ENCODE measurements around the gene CCDC40.
"Not testable (repeated sequence)": the region's sequence is repeated elsewhere in the genome, so short reads cannot be mapped to it uniquely, and the experiment has no call there.

CCDC40 gene

DNA sequence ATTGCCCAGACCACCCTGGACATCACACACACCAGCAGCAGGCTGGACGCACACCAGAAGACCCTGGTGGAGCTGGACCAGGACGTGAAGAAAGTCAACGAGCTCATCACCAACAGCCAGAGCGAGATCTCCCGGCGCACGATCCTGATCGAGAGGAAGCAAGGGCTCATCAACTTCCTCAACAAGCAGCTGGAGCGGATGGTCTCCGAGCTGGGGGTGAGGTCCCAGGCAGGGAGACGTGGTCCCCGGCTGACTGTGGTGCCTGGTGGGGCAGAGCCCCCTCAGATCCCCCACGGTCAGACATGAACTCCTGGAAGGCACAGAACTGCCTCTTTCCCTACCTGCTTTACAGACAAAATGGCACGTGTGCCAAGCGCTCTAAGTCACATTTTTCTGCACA is 48.3 kb downstream of the CCDC40 start:
- no peak for DNase-seq (ENCODE audit: low spot score)

DNA sequence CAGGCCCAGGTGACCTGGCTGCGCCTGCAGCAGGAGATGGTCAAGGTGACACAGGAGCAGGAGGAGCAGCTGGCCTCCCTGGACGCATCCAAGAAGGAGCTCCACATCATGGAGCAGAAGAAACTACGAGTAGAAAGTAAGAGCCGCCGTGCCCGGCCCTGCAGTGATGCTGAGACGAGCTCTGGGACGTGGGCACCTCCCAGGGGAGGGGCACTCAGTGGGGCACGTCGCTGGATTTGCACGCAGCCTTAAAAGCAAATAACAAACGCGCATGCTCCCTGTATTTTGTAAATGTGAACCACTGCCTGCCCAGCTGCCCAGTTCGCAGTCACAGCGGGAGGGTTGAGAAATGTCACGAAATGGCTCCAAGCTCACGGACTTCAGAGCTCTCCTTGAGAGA is 49.6 kb downstream of the CCDC40 start:
- no peak for DNase-seq (ENCODE audit: low spot score)

GRCh38 chr17:80086616-80087015 is 50.2 kb downstream of the CCDC40 start:
- no peak for DNase-seq (ENCODE audit: low spot score)

- DNase-seq (ENCODE audit: low spot score) = no peak
Observed at GRCh38 chr17:80087346-80088265, 51.2 kb downstream of the CCDC40 start.

GRCh38 chr17:80089762-80090161 is 53.3 kb downstream of the CCDC40 start:
- DNase-seq (ENCODE audit: low spot score) = no peak

- not testable (repeated sequence) for DNase-seq (ENCODE audit: low spot score)
Observed at GRCh38 chr17:80090164-80090563, 53.7 kb downstream of the CCDC40 start.

DNA sequence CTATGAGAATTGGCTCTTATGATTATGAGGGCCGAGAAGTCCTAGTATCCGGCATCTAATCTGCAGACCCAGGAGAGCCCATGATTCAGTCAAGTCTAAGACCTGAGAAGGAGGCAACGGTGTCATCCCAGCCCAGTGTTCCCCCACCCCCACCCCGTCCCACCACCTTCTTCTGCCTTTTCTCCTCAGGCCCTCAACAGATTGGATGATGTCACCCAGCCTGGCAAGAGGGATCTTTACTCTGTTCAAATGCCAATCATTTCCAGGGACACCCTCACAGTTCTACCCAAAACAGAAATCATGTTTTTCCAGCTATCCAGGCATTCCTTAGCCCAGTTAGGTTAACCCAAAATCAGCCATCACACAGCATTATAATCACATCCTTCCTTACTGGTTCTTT is 54.9 kb downstream of the CCDC40 start:
- DNase-seq (ENCODE audit: low spot score) = no peak

GRCh38 chr17:80092959-80093358 is 56.5 kb downstream of the CCDC40 start:
- DNase-seq (ENCODE audit: low spot score) = no peak

GRCh38 chr17:80095038-80095843 is 58.8 kb downstream of the CCDC40 start:
- no peak for DNase-seq (ENCODE audit: low spot score)

DNA sequence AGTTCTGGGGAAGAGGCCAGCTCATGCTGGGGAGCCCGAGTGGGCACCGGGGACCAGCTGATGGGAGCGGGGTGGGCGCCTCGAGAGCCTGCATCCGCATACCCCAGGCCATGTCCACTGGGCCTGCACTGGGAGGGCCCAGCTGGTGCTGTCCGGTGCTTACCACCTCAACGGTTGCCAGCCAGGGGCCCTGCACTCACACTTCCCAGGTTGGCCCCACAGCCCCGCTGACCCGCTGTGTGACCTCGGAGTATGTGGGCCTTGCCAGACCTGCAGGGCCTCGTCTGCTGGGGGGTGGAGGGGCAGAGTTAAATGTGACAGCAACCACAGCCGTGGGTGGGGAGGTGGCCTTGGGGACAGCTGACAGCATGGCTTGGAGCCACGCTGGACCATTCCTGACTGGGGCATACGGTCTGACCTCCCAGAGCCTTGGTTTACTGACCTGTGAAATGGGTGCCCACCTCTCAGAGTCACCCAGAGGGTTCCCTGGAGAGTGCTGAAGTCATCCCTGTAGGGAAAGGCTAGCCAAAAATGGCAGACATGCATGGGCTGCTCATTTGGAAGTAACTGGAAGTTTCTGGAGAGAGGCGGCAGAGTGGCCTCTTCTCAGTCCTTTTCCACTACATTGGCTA is 59.5 kb downstream of the CCDC40 start:
- no peak for DNase-seq (ENCODE audit: low spot score)

- DNase-seq (ENCODE audit: low spot score) = no peak
Observed at GRCh38 chr17:80096561-80097021, 60.1 kb downstream of the CCDC40 start.

- no peak for DNase-seq (ENCODE audit: low spot score)
Observed at GRCh38 chr17:80097127-80097621, 60.7 kb downstream of the CCDC40 start.

DNA sequence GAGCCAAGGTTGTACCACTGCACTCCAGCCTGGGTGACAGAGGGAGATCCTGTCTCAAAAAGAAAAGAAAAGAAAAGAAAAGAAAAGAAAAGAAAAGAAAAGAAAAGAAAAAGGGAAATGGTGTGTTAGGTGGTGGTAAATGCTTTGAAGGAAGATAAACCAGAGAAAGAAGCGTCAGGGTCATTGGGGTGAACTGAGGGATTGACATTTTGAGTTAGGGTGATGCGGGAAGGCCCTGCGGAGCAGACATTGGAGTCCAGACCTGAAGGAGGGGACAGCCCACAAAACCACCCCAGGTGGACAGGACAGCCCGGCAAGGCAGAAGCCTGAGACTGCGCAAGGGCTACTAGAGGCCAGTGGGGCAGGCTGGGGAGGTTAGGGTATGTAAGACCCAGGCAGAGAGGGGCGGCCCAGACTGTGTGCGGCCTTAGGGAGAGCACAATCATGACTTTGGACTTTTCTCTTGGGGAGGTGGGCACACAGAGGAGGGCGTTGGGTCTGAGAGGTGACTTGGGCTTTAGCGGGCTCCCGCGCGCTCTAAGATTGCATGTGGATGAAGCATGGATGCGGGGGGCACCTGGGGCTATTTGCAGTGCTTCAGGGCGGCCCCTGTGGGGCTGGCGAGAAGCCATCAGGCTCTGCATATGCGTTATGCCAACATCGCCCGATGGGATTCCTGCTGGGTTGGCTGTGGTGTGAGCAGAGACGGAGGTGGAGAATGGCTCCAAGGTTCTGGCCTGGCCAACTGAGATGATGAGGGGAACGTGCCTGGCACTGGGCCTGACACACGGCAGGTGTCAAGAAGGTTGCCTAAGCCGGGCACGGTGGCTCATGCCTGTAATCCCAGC is 61.6 kb downstream of the CCDC40 start:
- no peak for DNase-seq (ENCODE audit: low spot score)

DNA sequence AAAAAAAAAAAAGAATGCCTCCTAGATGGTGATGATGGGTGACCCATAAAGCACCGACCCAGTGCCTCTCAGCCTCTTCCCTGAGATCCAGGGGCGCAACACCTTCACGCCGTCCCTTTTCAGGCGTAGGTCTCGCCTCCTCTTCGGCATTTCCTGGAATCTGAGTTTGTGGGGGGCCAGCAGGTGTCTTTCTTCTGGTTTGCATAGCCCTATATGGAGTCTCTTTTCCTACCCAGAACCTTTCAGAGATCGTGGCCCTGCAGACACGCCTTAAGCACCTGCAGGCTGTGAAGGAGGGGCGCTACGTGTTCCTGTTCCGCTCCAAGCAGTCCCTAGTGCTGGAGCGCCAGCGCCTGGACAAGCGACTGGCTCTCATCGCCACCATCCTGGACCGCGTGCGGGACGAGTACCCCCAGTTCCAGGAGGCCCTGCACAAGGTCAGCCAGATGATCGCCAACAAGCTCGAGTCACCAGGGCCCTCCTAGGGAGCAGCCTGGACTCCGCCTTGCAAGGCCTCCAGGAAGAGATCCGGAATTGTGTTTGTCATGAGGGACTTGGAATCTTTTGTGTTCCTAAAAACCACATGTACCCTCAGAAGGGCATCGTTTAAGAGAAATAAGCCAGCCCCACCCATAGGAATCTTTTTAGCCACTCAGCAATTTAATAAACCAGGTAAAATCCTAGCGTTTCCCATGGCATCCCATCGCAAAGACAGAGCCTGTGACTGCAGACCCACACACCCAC is 63.0 kb downstream of the CCDC40 start:
- no peak for DNase-seq (ENCODE audit: low spot score)

DNA sequence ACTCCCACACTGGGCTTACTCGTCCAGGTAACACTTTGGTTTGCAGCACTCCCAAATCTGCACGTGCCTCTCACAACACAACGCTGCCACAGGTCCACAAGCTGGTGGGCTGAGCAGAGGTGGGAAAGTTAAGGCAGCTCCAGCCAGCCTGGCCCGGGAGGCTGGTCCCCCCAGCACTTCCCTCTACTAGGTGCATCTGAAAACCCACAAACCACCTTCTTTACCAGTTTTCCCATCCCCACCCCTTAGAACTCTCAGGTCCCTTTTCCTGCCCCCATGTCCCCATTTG is 63.5 kb downstream of the CCDC40 start:
- no peak for DNase-seq (ENCODE audit: low spot score)

GRCh38 chr17:80101011-80101945 is 64.8 kb downstream of the CCDC40 start, which contains the start of gene GAA:
GAA (plus strand) TSS chr17:80101581; CDS start chr17:80104587, 3,006 bp downstream.
- DNase-seq (ENCODE audit: low spot score) = peak; percentile 84

DNA sequence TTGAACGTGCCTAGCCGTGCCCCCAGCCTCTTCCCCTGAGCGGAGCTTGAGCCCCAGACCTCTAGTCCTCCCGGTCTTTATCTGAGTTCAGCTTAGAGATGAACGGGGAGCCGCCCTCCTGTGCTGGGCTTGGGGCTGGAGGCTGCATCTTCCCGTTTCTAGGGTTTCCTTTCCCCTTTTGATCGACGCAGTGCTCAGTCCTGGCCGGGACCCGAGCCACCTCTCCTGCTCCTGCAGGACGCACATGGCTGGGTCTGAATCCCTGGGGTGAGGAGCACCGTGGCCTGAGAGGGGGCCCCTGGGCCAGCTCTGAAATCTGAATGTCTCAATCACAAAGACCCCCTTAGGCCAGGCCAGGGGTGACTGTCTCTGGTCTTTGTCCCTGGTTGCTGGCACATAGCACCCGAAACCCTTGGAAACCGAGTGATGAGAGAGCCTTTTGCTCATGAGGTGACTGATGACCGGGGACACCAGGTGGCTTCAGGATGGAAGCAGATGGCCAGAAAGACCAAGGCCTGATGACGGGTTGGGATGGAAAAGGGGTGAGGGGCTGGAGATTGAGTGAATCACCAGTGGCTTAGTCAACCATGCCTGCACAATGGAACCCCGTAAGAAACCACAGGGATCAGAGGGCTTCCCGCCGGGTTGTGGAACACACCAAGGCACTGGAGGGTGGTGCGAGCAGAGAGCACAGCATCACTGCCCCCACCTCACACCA is 65.7 kb downstream of the CCDC40 start:
- DNase-seq (ENCODE audit: low spot score) = peak; percentile 76

- no peak for DNase-seq (ENCODE audit: low spot score)
Observed at GRCh38 chr17:80102664-80103448, 66.4 kb downstream of the CCDC40 start.
